HepG2 (cell line): Measurements from ENCODE around the gene TRIM8. TPM values are rescaled to one million over a fixed set of nuclear protein-coding genes. Genes with fewer than 3 reads are reported as not detected.

ENCODE experiments used
- ARNT2 ChIP-seq: sonication (generic); formaldehyde crosslinking; IDR thresholded peaks from 2 replicates; pipeline ENCODE4 v1.8.0; 2022; ENCODE audit warnings: mild to moderate bottlenecking, low read depth, missing genetic modification reagents, moderate library complexity
- EP300 ChIP-seq, 3 experiments: sonication (generic) in 1 of 3; formaldehyde crosslinking in 1 of 3; IDR thresholded peaks; 2 replicates each; pipeline versions ENCODE4 v1.5.1 to v1.6.1; 2011 to 2020; ENCODE audit warnings: low read depth in 2 of 3, low read length in 2 of 3, borderline replicate concordance in 1 of 3, improper control_type of control experiment in 1 of 3, mild to moderate bottlenecking in 1 of 3, missing genetic modification reagents in 1 of 3, moderate library complexity in 1 of 3
- ERF ChIP-seq: IDR thresholded peaks from 2 replicates; pipeline ENCODE4 v1.6.1; 2018; ENCODE audit warnings: missing biosample characterization, missing genetic modification reagents
- ETV5 ChIP-seq: IDR thresholded peaks from 2 replicates; pipeline ENCODE4 v1.6.1; 2018; ENCODE audit warnings: missing biosample characterization, missing genetic modification reagents, inconsistent platforms, borderline replicate concordance
- GABPB1 ChIP-seq: IDR thresholded peaks from 2 replicates; pipeline ENCODE4 v1.6.1; 2016; ENCODE audit warnings: mild to moderate bottlenecking, missing genetic modification reagents, moderate library complexity, missing compliant biosample characterization
- KLF9 ChIP-seq: IDR thresholded peaks from 2 replicates; pipeline ENCODE4 v1.6.1; 2016; ENCODE audit warnings: low read depth
- MED8 ChIP-seq: sonication (generic); formaldehyde crosslinking; IDR thresholded peaks from 2 replicates; pipeline ENCODE4 v1.8.1; 2023; ENCODE audit warnings: mild to moderate bottlenecking, missing genetic modification reagents; ENCODE audit not compliant: insufficient replicate concordance
- SALL1 ChIP-seq: sonication (generic); formaldehyde crosslinking; IDR thresholded peaks from 2 replicates; pipeline ENCODE4 v1.8.0; 2022; ENCODE audit warnings: mild to moderate bottlenecking, missing genetic modification reagents
- SAP130 ChIP-seq: IDR thresholded peaks from 2 replicates; pipeline ENCODE4 v1.6.1; 2016; ENCODE audit warnings: low read depth
- TCF7 ChIP-seq: sonication (generic); IDR thresholded peaks from 2 replicates; pipeline ENCODE4 v1.6.1; 2016; ENCODE audit warnings: antibody characterized with exemption, low read depth
- ZFX ChIP-seq: sonication (generic); formaldehyde crosslinking; IDR thresholded peaks from 2 replicates; pipeline ENCODE4 v1.4.0; 2020; ENCODE audit warnings: mild to moderate bottlenecking, low read depth, missing genetic modification reagents, moderate library complexity
- ZNF609 ChIP-seq: sonication (generic); formaldehyde crosslinking; IDR thresholded peaks from 2 replicates; pipeline ENCODE4 v1.4.0; 2020; ENCODE audit warnings: mild to moderate bottlenecking, missing genetic modification reagents, borderline replicate concordance
- ZNF83 ChIP-seq: sonication (generic); formaldehyde crosslinking; IDR thresholded peaks from 2 replicates; pipeline ENCODE4 v1.4.0; 2020; ENCODE audit warnings: missing genetic modification reagents, mild to moderate bottlenecking, borderline replicate concordance
- polyA plus RNA-seq, 8 experiments: library from polyadenylated mRNA; depleted of rRNA in 3 of 8; stranded (reverse) in 7 of 8; unstranded in 1 of 8; fragments of >200 nt; fragmentation: Illumina TruSeq in 4 of 8; extraction: Trizol in 4 of 8; gene quantifications; 2 replicates each; pipeline versions ENCODE4 v1.2.1 to v1.2.3, GENCODE V29; 2011 to 2016; ENCODE audit warnings: low read depth in 4 of 8, missing spikeins in 1 of 8, mixed read lengths in 1 of 8; ENCODE audit not compliant: insufficient read depth in 1 of 8
- total RNA-seq, 5 experiments: library from RNA; depleted of rRNA; stranded (reverse); fragments of >200 nt; fragmentation: Illumina TruSeq; extraction: Trizol; gene quantifications; 2 replicates each; pipeline ENCODE4 v1.2.3, GENCODE V29; 2016; ENCODE audit warnings: low read depth in 1 of 5
- TF ChIP-seq, protein P1 (sequence below): sonication (generic); formaldehyde crosslinking; IDR thresholded peaks from 2 replicates; pipeline ENCODE4 v1.5.0; 2020; ENCODE audit warnings: mild to moderate bottlenecking, missing genetic modification reagents, borderline replicate concordance
- TF ChIP-seq, protein P2 (sequence below): sonication (generic); IDR thresholded peaks from 2 replicates; pipeline ENCODE4 v1.6.1; 2016; ENCODE audit warnings: low read depth, borderline replicate concordance

Gene TRIM8
- total and polyA plus RNA-seq, 2 of the 13 experiments (the other 11 are each of a cell fraction or from before 2014, with no cell fraction given), result 38.9 to 66.5 TPM

- TF ChIP-seq, protein P1, sequence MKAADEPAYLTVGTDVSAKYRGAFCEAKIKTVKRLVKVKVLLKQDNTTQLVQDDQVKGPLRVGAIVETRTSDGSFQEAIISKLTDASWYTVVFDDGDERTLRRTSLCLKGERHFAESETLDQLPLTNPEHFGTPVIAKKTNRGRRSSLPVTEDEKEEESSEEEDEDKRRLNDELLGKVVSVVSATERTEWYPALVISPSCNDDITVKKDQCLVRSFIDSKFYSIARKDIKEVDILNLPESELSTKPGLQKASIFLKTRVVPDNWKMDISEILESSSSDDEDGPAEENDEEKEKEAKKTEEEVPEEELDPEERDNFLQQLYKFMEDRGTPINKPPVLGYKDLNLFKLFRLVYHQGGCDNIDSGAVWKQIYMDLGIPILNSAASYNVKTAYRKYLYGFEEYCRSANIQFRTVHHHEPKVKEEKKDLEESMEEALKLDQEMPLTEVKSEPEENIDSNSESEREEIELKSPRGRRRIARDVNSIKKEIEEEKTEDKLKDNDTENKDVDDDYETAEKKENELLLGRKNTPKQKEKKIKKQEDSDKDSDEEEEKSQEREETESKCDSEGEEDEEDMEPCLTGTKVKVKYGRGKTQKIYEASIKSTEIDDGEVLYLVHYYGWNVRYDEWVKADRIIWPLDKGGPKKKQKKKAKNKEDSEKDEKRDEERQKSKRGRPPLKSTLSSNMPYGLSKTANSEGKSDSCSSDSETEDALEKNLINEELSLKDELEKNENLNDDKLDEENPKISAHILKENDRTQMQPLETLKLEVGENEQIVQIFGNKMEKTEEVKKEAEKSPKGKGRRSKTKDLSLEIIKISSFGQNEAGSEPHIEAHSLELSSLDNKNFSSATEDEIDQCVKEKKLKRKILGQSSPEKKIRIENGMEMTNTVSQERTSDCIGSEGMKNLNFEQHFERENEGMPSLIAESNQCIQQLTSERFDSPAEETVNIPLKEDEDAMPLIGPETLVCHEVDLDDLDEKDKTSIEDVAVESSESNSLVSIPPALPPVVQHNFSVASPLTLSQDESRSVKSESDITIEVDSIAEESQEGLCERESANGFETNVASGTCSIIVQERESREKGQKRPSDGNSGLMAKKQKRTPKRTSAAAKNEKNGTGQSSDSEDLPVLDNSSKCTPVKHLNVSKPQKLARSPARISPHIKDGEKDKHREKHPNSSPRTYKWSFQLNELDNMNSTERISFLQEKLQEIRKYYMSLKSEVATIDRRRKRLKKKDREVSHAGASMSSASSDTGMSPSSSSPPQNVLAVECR, result peak; percentile 45; the same call in 1 of the 2 replicates
- 0 out of 2 replicates have a peak, but pooled peaks have one; percentile 19 for TF ChIP-seq ZNF609 (CRISPR knock-in tag)
- peak; percentile 23; the same call in 1 of the 2 replicates for TF ChIP-seq ETV5 (CRISPR knock-in tag)
- no peak for TF ChIP-seq KLF9 (CRISPR knock-in tag)
- TF ChIP-seq SALL1 (CRISPR knock-in tag), result peak; percentile 61; the same call in 1 of the 2 replicates
- TF ChIP-seq ZFX (CRISPR knock-in tag), result peak; percentile 43; the same call in 1 of the 2 replicates
- TF ChIP-seq ERF (CRISPR knock-in tag), result no peak
- no peak for TF ChIP-seq ZNF83 (CRISPR knock-in tag)
- peak; percentile 61; the same call in 1 of the 2 replicates for TF ChIP-seq ARNT2
- no peak for TF ChIP-seq MED8 (CRISPR knock-in tag)
- peak in 1 of 2 experiments; percentile 64; a peak in 2 of 4 replicates for TF ChIP-seq EP300 (IDR thresholded peaks at IDR 0.05; ENCODE audit: low read depth in 2 of 2, low read length in 2 of 2)
- TF ChIP-seq EP300 (CRISPR knock-in tag; IDR thresholded peaks at IDR 0.05; ENCODE audit: borderline replicate concordance), result 0 out of 2 replicates have a peak, but pooled peaks have one; percentile 47
- peak; percentile 47 for TF ChIP-seq SAP130 (CRISPR knock-in tag)
- TF ChIP-seq TCF7, result peak; percentile 72
- TF ChIP-seq, protein P2, sequence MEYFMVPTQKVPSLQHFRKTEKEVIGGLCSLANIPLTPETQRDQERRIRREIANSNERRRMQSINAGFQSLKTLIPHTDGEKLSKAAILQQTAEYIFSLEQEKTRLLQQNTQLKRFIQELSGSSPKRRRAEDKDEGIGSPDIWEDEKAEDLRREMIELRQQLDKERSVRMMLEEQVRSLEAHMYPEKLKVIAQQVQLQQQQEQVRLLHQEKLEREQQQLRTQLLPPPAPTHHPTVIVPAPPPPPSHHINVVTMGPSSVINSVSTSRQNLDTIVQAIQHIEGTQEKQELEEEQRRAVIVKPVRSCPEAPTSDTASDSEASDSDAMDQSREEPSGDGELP, result peak; percentile 78; the same call in 1 of the 2 replicates
- TF ChIP-seq GABPB1, result peak; percentile 35; the same call in 1 of the 2 replicates
These were observed 13.9 kb downstream of the TRIM8 start (continued) for GRCh38 chr10:102657984-102658724.
